Peyer's patch (tissue), 4 donors: ENCODE data around the gene ELP2.

Experiments
- CTCF ChIP-seq, 6 experiments: fragments of 450-650 bp in 4 of 6; fragments of 200-600 bp in 2 of 6; sonication (generic) in 1 of 6; IDR thresholded peaks; one replicate each; pipeline ENCODE4 v1.5.1; 2017 to 2019; ENCODE audit warnings: antibody characterized with exemption in 6 of 6, mild to moderate bottlenecking in 3 of 6, moderate library complexity in 1 of 6
- POLR2A ChIP-seq, 2 donors: fragments of 450-650 bp; IDR thresholded peaks; one replicate each; pipeline ENCODE4 v1.5.1; 2017; ENCODE audit warnings: antibody characterized with exemption in 2 of 2, mild to moderate bottlenecking in 2 of 2, moderate library complexity in 2 of 2

DNA sequence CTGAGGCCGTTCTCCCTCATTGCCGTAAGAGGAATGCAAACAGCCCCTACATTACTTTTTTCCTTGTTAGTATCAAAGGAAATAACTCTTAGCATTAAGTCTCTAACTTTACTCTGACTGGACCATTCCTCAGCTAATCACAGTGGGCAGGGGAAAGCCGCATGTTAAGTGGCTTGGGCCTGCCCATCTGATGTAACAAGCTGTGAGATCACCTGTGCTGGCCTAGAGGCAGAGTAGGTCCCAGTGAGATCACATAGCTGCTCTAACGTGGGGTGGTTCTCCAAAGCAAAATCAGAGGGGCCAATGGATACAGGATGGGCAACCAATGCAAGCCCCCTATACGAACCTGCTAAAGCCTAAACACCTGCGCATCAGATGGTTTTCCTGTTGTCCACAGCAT is 51.7 kb downstream of the ELP2 start:
- TF ChIP-seq CTCF (IDR thresholded peaks at IDR 0.05), result no peak
- TF ChIP-seq POLR2A (IDR thresholded peaks at IDR 0.05), result no peak
